Uterus (tissue), 2 donors: ENCODE measurements around the gene GJB4.

ENCODE experiments used
- CTCF ChIP-seq, 4 experiments: fragments of 200-600 bp in 2 of 4; fragments of 450-650 bp in 2 of 4; sonication (generic) in 2 of 4; IDR thresholded peaks; one replicate each; pipeline ENCODE4 v1.5.1; 2016 to 2019; ENCODE audit warnings: antibody characterized with exemption in 4 of 4, mild to moderate bottlenecking in 2 of 4, moderate library complexity in 1 of 4
- POLR2A ChIP-seq, 2 donors: fragments of 450-650 bp; IDR thresholded peaks; one replicate each; pipeline ENCODE4 v1.6.1; 2016; ENCODE audit warnings: antibody characterized with exemption in 2 of 2, mild to moderate bottlenecking in 1 of 2, moderate library complexity in 1 of 2

GRCh38 chr1:34794001-34794789 lies 34.7 kb downstream of the GJB4 start:
- TF ChIP-seq CTCF (IDR thresholded peaks at IDR 0.05) (no peak), POLR2A (IDR thresholded peaks at IDR 0.05) (no peak)
